Testis (tissue), 2 donors: ENCODE results near the gene PHF19.

Source experiments
- CTCF ChIP-seq, 3 experiments: fragments of 450-650 bp in 2 of 3; fragments of 200-600 bp in 1 of 3; sonication (generic) in 1 of 3; IDR thresholded peaks; one replicate each; pipeline ENCODE4 v1.5.1; 2016 to 2019; ENCODE audit warnings: antibody characterized with exemption in 3 of 3, mild to moderate bottlenecking in 2 of 3, moderate library complexity in 1 of 3
- POLR2A ChIP-seq: fragments of 450-650 bp; IDR thresholded peaks from one replicate; pipeline ENCODE4 v1.6.1; 2017; ENCODE audit warnings: antibody characterized with exemption, mild to moderate bottlenecking, moderate library complexity

GRCh38 chr9:120920806-120921178 lies 43.8 kb upstream of the PHF19 start:
- TF ChIP-seq CTCF (IDR thresholded peaks at IDR 0.05) = no peak
- TF ChIP-seq POLR2A = no peak
